Stimulated activated CD4-positive, alpha-beta T cell treated with anti-CD3 and anti-CD28 coated beads, Interleukin-2, amount 100 ng/mL, for 48 hours (primary cell): ENCODE data around the gene SLC44A2.

Experiments
- DNase-seq, 2 donors: peaks; one replicate each; pipeline ENCODE4 v3.0.0-alpha.2; 2020

The SLC44A2 gene

GRCh38 chr19:10617409-10618121 lies 7.8 kb upstream of the SLC44A2 start:
- no peak for DNase-seq

GRCh38 chr19:10618846-10619245 lies 6.5 kb upstream of the SLC44A2 start:
- no peak for DNase-seq

- DNase-seq, result no peak
These were observed 4.6 kb upstream of the SLC44A2 start for GRCh38 chr19:10620786-10621185.

GRCh38 chr19:10621966-10622365 lies 3.4 kb upstream of the SLC44A2 start:
- DNase-seq, result no peak

- DNase-seq, result no peak
These were observed 768 bp upstream of the SLC44A2 start for GRCh38 chr19:10624585-10624984.

- no peak for DNase-seq
These were observed 397 bp downstream of the SLC44A2 start for GRCh38 chr19:10625762-10626138.

GRCh38 chr19:10631874-10632273 lies 6.5 kb downstream of the SLC44A2 start:
- DNase-seq, result no peak

- no peak for DNase-seq
These were observed 9.1 kb downstream of the SLC44A2 start for GRCh38 chr19:10634430-10634829.

- DNase-seq, result no peak
These were observed 9.6 kb downstream of the SLC44A2 start for GRCh38 chr19:10634963-10635362.

- DNase-seq, result no peak
These were observed 11.1 kb downstream of the SLC44A2 start for GRCh38 chr19:10636304-10636972.

GRCh38 chr19:10637894-10638293 lies 12.5 kb downstream of the SLC44A2 start:
- DNase-seq, result no peak

GRCh38 chr19:10639836-10640235 lies 14.5 kb downstream of the SLC44A2 start:
- DNase-seq, result no peak

- no peak for DNase-seq
These were observed 15.0 kb downstream of the SLC44A2 start for GRCh38 chr19:10640361-10640760.

GRCh38 chr19:10641248-10641647 lies 15.9 kb downstream of the SLC44A2 start:
- no peak for DNase-seq

GRCh38 chr19:10642473-10643171 lies 17.3 kb downstream of the SLC44A2 start:
- DNase-seq, result no peak

GRCh38 chr19:10643172-10643967 lies 18.0 kb downstream of the SLC44A2 start:
- no peak for DNase-seq

GRCh38 chr19:10643968-10644259 lies 18.6 kb downstream of the SLC44A2 start:
- DNase-seq, result no peak

GRCh38 chr19:10644260-10645007 lies 19.1 kb downstream of the SLC44A2 start:
- peak; percentile 79 to 81 for DNase-seq

- no peak for DNase-seq
These were observed 21.3 kb downstream of the SLC44A2 start for GRCh38 chr19:10646456-10647159.

GRCh38 chr19:10648360-10648759 lies 23.0 kb downstream of the SLC44A2 start:
- no peak for DNase-seq

GRCh38 chr19:10651851-10652250 lies 26.5 kb downstream of the SLC44A2 start:
- DNase-seq, result no peak

GRCh38 chr19:10653482-10653731 lies 28.1 kb downstream of the SLC44A2 start:
- no peak for DNase-seq
